HepG2 (cell line): ENCODE data around the gene LSS. TPM values are rescaled to one million over a fixed set of nuclear protein-coding genes. Genes with fewer than 3 reads are reported as not detected.

Experiments
- BRF2 ChIP-seq: sonication (generic); formaldehyde crosslinking; IDR thresholded peaks from 2 replicates; pipeline ENCODE4 v1.8.1; 2022; ENCODE audit warnings: mild to moderate bottlenecking, missing genetic modification reagents
- CEBPG ChIP-seq: IDR thresholded peaks from 2 replicates; pipeline ENCODE4 v1.6.1; 2016
- POLR2A ChIP-seq, 2 experiments: IDR thresholded peaks; 2 replicates each; pipeline ENCODE4 v1.6.1; 2011; ENCODE audit warnings: low read depth in 2 of 2, low read length in 2 of 2, mild to moderate bottlenecking in 1 of 2, moderate library complexity in 1 of 2; ENCODE audit not compliant: insufficient read depth in 1 of 2
- RARA ChIP-seq: IDR thresholded peaks from 2 replicates; pipeline ENCODE4 v1.6.1; 2016; ENCODE audit warnings: missing genetic modification reagents, missing compliant biosample characterization
- THAP9 ChIP-seq: sonication (generic); formaldehyde crosslinking; IDR thresholded peaks from 2 replicates; pipeline ENCODE4; 2020; ENCODE audit warnings: missing genetic modification reagents, mild to moderate bottlenecking, borderline replicate concordance
- ZNF512B ChIP-seq: sonication (generic); formaldehyde crosslinking; IDR thresholded peaks from 2 replicates; pipeline ENCODE4 v1.5.1; 2020; ENCODE audit warnings: missing genetic modification reagents, mild to moderate bottlenecking, borderline replicate concordance
- ZNF556 ChIP-seq: sonication (generic); formaldehyde crosslinking; IDR thresholded peaks from 2 replicates; pipeline ENCODE4 v1.4.0; 2020; ENCODE audit warnings: mild to moderate bottlenecking, missing genetic modification reagents, borderline replicate concordance
- polyA plus RNA-seq, 8 experiments: library from polyadenylated mRNA; depleted of rRNA in 3 of 8; stranded (reverse) in 7 of 8; unstranded in 1 of 8; fragments of >200 nt; fragmentation: Illumina TruSeq in 4 of 8; extraction: Trizol in 4 of 8; gene quantifications; 2 replicates each; pipeline versions ENCODE4 v1.2.1 to v1.2.3, GENCODE V29; 2011 to 2016; ENCODE audit warnings: low read depth in 4 of 8, missing spikeins in 1 of 8, mixed read lengths in 1 of 8; ENCODE audit not compliant: insufficient read depth in 1 of 8
- total RNA-seq, 5 experiments: library from RNA; depleted of rRNA; stranded (reverse); fragments of >200 nt; fragmentation: Illumina TruSeq; extraction: Trizol; gene quantifications; 2 replicates each; pipeline ENCODE4 v1.2.3, GENCODE V29; 2016; ENCODE audit warnings: low read depth in 1 of 5
- TF ChIP-seq, protein P1 (sequence below): sonication (generic); formaldehyde crosslinking; IDR thresholded peaks from 2 replicates; pipeline ENCODE4 v1.5.0; 2020; ENCODE audit warnings: mild to moderate bottlenecking, missing genetic modification reagents
- TF ChIP-seq, protein P2 (sequence below): sonication (generic); formaldehyde crosslinking; IDR thresholded peaks from 2 replicates; pipeline ENCODE4 v1.4.0; 2020; ENCODE audit warnings: missing genetic modification reagents, borderline replicate concordance

Gene LSS
- total and polyA plus RNA-seq, 2 of the 13 experiments (the other 11 are each of a cell fraction or from before 2014, with no cell fraction given), result 72.6 to 113 TPM

DNA sequence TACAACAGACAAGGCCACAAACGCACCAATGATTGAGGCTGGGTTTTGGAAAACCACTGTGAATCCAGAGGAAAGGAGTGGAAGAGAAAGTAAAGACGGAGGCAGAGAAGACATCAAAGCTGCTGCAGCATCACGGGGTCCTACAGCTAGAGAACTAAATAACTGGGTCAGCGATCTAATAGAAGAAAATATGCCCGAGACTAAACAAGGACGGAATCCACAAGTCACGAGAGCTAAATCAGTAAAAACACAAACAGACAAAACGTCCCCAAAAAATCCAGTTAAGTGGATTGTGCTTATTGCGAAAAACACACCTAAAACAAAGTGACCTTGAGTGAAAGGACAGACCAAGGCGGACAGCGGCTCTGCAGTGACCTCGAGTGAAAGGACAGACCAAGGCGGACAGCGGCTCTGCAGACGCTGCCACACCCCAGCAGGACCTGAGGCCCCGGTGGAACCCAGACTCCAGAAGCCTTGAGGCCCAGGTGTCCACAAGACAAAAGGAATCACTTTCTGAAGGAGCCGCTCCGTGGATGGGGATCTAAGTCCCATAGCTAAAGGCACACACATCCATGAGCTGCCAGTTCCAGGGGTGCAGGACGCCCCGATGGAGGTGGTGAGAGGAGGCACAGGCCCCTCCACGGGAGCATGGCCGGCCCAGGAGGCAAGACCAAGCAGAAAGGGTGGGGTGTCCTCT is 79.2 kb downstream of the LSS start (continued):
- no peak for TF ChIP-seq THAP9 (CRISPR knock-in tag)
- TF ChIP-seq POLR2A (IDR thresholded peaks at IDR 0.05; ENCODE audit: insufficient read depth in 1 of 2, low read depth in 2 of 2, low read length in 2 of 2), result no peak
- TF ChIP-seq, protein P1, sequence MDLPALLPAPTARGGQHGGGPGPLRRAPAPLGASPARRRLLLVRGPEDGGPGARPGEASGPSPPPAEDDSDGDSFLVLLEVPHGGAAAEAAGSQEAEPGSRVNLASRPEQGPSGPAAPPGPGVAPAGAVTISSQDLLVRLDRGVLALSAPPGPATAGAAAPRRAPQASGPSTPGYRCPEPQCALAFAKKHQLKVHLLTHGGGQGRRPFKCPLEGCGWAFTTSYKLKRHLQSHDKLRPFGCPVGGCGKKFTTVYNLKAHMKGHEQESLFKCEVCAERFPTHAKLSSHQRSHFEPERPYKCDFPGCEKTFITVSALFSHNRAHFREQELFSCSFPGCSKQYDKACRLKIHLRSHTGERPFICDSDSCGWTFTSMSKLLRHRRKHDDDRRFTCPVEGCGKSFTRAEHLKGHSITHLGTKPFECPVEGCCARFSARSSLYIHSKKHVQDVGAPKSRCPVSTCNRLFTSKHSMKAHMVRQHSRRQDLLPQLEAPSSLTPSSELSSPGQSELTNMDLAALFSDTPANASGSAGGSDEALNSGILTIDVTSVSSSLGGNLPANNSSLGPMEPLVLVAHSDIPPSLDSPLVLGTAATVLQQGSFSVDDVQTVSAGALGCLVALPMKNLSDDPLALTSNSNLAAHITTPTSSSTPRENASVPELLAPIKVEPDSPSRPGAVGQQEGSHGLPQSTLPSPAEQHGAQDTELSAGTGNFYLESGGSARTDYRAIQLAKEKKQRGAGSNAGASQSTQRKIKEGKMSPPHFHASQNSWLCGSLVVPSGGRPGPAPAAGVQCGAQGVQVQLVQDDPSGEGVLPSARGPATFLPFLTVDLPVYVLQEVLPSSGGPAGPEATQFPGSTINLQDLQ (CRISPR knock-in tag), result no peak
- TF ChIP-seq RARA, result peak; percentile 41; the same call in 1 of the 2 replicates
- TF ChIP-seq ZNF556 (CRISPR knock-in tag), result no peak
- TF ChIP-seq BRF2 (CRISPR knock-in tag), result no peak
- TF ChIP-seq ZNF512B (CRISPR knock-in tag), result no peak
- peak; percentile 54 for TF ChIP-seq CEBPG (CRISPR knock-in tag)
- TF ChIP-seq, protein P2, sequence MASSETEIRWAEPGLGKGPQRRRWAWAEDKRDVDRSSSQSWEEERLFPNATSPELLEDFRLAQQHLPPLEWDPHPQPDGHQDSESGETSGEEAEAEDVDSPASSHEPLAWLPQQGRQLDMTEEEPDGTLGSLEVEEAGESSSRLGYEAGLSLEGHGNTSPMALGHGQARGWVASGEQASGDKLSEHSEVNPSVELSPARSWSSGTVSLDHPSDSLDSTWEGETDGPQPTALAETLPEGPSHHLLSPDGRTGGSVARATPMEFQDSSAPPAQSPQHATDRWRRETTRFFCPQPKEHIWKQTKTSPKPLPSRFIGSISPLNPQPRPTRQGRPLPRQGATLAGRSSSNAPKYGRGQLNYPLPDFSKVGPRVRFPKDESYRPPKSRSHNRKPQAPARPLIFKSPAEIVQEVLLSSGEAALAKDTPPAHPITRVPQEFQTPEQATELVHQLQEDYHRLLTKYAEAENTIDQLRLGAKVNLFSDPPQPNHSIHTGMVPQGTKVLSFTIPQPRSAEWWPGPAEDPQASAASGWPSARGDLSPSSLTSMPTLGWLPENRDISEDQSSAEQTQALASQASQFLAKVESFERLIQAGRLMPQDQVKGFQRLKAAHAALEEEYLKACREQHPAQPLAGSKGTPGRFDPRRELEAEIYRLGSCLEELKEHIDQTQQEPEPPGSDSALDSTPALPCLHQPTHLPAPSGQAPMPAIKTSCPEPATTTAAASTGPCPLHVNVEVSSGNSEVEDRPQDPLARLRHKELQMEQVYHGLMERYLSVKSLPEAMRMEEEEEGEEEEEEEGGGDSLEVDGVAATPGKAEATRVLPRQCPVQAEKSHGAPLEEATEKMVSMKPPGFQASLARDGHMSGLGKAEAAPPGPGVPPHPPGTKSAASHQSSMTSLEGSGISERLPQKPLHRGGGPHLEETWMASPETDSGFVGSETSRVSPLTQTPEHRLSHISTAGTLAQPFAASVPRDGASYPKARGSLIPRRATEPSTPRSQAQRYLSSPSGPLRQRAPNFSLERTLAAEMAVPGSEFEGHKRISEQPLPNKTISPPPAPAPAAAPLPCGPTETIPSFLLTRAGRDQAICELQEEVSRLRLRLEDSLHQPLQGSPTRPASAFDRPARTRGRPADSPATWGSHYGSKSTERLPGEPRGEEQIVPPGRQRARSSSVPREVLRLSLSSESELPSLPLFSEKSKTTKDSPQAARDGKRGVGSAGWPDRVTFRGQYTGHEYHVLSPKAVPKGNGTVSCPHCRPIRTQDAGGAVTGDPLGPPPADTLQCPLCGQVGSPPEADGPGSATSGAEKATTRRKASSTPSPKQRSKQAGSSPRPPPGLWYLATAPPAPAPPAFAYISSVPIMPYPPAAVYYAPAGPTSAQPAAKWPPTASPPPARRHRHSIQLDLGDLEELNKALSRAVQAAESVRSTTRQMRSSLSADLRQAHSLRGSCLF (CRISPR knock-in tag), result no peak
